Prostate gland (tissue), 2 donors: Measurements from ENCODE around the gene KIF1B. TPM values are rescaled to one million over a fixed set of nuclear protein-coding genes. Genes with fewer than 3 reads are reported as not detected.
"Not testable (repeated sequence)": the region's sequence is repeated elsewhere in the genome, so short reads cannot be mapped to it uniquely, and the experiment has no call there.

Experiments used
- DNase-seq: peaks from one replicate; pipeline ENCODE4 v3.0.0-alpha.2; 2019; ENCODE audit warnings: low spot score
- H3K27ac ChIP-seq, 2 donors: fragments of 200-600 bp; sonication (generic); 2 replicates each; pipeline ENCODE4 v1.5.1; 2017 to 2019
- H3K27me3 ChIP-seq: fragments of 200-600 bp; sonication (generic); replicated peaks from 2 replicates; pipeline ENCODE4 v1.5.1; 2019; ENCODE audit not compliant: insufficient read depth
- H3K36me3 ChIP-seq, 2 donors: fragments of 200-600 bp; sonication (generic); 1 replicate in 1 of 2; 2 replicates in 1 of 2; pipeline versions ENCODE4 v1.5.1 to v1.8.1; 2017 to 2019
- H3K4me1 ChIP-seq: fragments of 200-600 bp; sonication (generic); replicated peaks from 2 replicates; pipeline ENCODE4 v1.5.1; 2019
- H3K4me3 ChIP-seq, 2 donors: fragments of 200-600 bp; sonication (generic); 2 replicates each; pipeline ENCODE4 v1.5.1; 2017 to 2019
- H3K9me3 ChIP-seq: fragments of 200-600 bp; sonication (generic); 2 replicates; pipeline ENCODE4 v1.5.1; 2017
- CTCF ChIP-seq, 4 experiments: fragments of 200-600 bp in 2 of 4; fragments of 450-650 bp in 2 of 4; sonication (generic) in 2 of 4; IDR thresholded peaks; 1 replicate in 3 of 4; 2 replicates in 1 of 4; pipeline ENCODE4 v1.5.1; 2016 to 2019; ENCODE audit warnings: antibody characterized with exemption in 4 of 4, mild to moderate bottlenecking in 2 of 4, moderate library complexity in 2 of 4
- POLR2A ChIP-seq: fragments of 450-650 bp; IDR thresholded peaks from one replicate; pipeline ENCODE4 v1.6.1; 2016; ENCODE audit warnings: antibody characterized with exemption, mild to moderate bottlenecking
- POLR2AphosphoS5 ChIP-seq: sonication (generic); formaldehyde crosslinking; IDR thresholded peaks from one replicate; pipeline ENCODE4 v1.6.1; 2017; ENCODE audit warnings: antibody characterized with exemption
- WGBS: methylation state at CpG from one replicate; pipeline ENCODE4 v1.1.5; 2018; 5-methylcytosine and 5-hydroxymethylcytosine counted together
- intact Hi-C: fragments of 100-400 bp; cut with DNase I; formaldehyde crosslinking; loops from one replicate; pipeline ENCODE4 v1.14.2; 2022
- total RNA-seq, 2 donors: library from RNA; depleted of rRNA; stranded (reverse); fragments of >200 nt; gene quantifications; one replicate each; pipeline ENCODE4 v1.1.0, GENCODE V29; 2016

Gene KIF1B
- total RNA-seq, 2 donors from 2014 or later, result 31.3 to 56.8 TPM

- Histone ChIP-seq H3K27me3 (no peaks in the 10 kb centered on the region), H3K36me3 (peaks cover 6 to 16% of the 10 kb centered on the region in 2 donors), H3K4me3 (no peak overlapping the region), H3K9me3 (no peaks in the 10 kb centered on the region), H3K27ac (no peak overlapping the region), H3K4me1 (no peaks in the 10 kb centered on the region)
- no peak for DNase-seq
- intact Hi-C loops, result no loop called here
- TF ChIP-seq POLR2AphosphoS5, result no peak
- no peak for TF ChIP-seq POLR2A
- no peak for TF ChIP-seq CTCF (IDR thresholded peaks at IDR 0.05)
- 84% methylated on average over 6 of the region's 6 CpGs for WGBS
Measured at GRCh38 chr1:10415211-10415930, 205.0 kb downstream of the KIF1B start.

GRCh38 chr1:10415967-10416366 lies 205.6 kb downstream of the KIF1B start:
- DNase-seq, H3K9me3 ChIP-seq, H3K4me1 ChIP-seq, H3K27me3 ChIP-seq, intact Hi-C loops, H3K4me3 ChIP-seq, H3K27ac ChIP-seq: not testable (repeated sequence)
- 94% methylated on average over 1 of the region's 1 CpG for WGBS
- H3K36me3 ChIP-seq, result peaks cover 6 to 16% of the 10 kb centered on the region in 2 donors

GRCh38 chr1:10418741-10419140 lies 208.4 kb downstream of the KIF1B start:
- H3K9me3 ChIP-seq, intact Hi-C loops, H3K36me3 ChIP-seq, H3K27ac ChIP-seq, H3K27me3 ChIP-seq, DNase-seq, H3K4me1 ChIP-seq, H3K4me3 ChIP-seq: not testable (repeated sequence)
- 92% methylated on average over 8 of the region's 8 CpGs for WGBS

GRCh38 chr1:10419351-10419750 lies 209.0 kb downstream of the KIF1B start:
- H3K27ac ChIP-seq, result no peak overlapping the region
- H3K9me3 ChIP-seq, result no peaks in the 10 kb centered on the region
- peaks cover 0 to 8% of the 10 kb centered on the region in 2 donors for H3K36me3 ChIP-seq
- intact Hi-C loops, result no loop called here
- WGBS, result 91% methylated on average over 15 of the region's 15 CpGs
- no peaks in the 10 kb centered on the region for H3K27me3 ChIP-seq
- H3K4me1 ChIP-seq, result no peaks in the 10 kb centered on the region
- DNase-seq, result no peak
- TF ChIP-seq POLR2AphosphoS5, result no peak
- TF ChIP-seq POLR2A, result no peak
- no peak for TF ChIP-seq CTCF (IDR thresholded peaks at IDR 0.05)
- H3K4me3 ChIP-seq, result no peak overlapping the region

GRCh38 chr1:10421637-10422036 lies 211.3 kb downstream of the KIF1B start:
- no peak for DNase-seq
- Histone ChIP-seq H3K27ac (no peak overlapping the region), H3K27me3 (no peaks in the 10 kb centered on the region), H3K36me3 (peaks cover 0 to 8% of the 10 kb centered on the region in 2 donors), H3K4me1 (no peaks in the 10 kb centered on the region), H3K9me3 (no peaks in the 10 kb centered on the region), H3K4me3 (no peak overlapping the region)
- TF ChIP-seq POLR2A (no peak), POLR2AphosphoS5 (no peak), CTCF (IDR thresholded peaks at IDR 0.05) (no peak)
- 98% methylated on average over 5 of the region's 5 CpGs for WGBS
- intact Hi-C loops, result no loop called here

- TF ChIP-seq CTCF (IDR thresholded peaks at IDR 0.05), result no peak
- TF ChIP-seq POLR2AphosphoS5, result no peak
- TF ChIP-seq POLR2A, result no peak
- Histone ChIP-seq H3K36me3 (no peaks in the 10 kb centered on the region), H3K27ac (no peak overlapping the region), H3K9me3 (no peaks in the 10 kb centered on the region), H3K4me1 (no peaks in the 10 kb centered on the region), H3K4me3 (no peak overlapping the region), H3K27me3 (no peaks in the 10 kb centered on the region)
- no peak for DNase-seq
- WGBS, result 57% methylated on average over 9 of the region's 9 CpGs
- intact Hi-C loops, result no loop called here
Measured at GRCh38 chr1:10424034-10424433, 213.7 kb downstream of the KIF1B start.
